CD8-positive, alpha-beta memory T cell (primary cell): ENCODE data around the gene S100A1. TPM values are rescaled to one million over a fixed set of nuclear protein-coding genes. Genes with fewer than 3 reads are reported as not detected.
"Not testable (repeated sequence)": the region's sequence is repeated elsewhere in the genome, so short reads cannot be mapped to it uniquely, and the experiment has no call there.

Experiments used
- CTCF ChIA-PET: fragments of 350-600 bp; sonication (Branson Sonifier 250); formaldehyde crosslinking; loops from one replicate; lab custom pipeline; 2021; ENCODE audit warnings: antibody characterized with exemption; lab: Charles Lee
- POLR2A ChIA-PET: fragments of 350-600 bp; sonication (Branson Sonifier 250); formaldehyde crosslinking; loops from one replicate; lab custom pipeline; 2021; ENCODE audit warnings: antibody characterized with exemption; lab: Charles Lee
- DNase-seq, 5 donors: peaks; one replicate each; pipeline versions ENCODE4 v3.0.0 to v3.0.0-alpha.2; 2020 to 2022; ENCODE audit warnings: mixed read lengths in 1 of 5
- H3K27ac ChIP-seq: one replicate; pipeline ENCODE4 v1.7.0; 2013; ENCODE audit warnings: low read depth, mild to moderate bottlenecking, low read length, moderate library complexity
- H3K27me3 ChIP-seq: 2 replicates; pipeline ENCODE4 v1.7.0; 2013; ENCODE audit warnings: low read length, mild to moderate bottlenecking; ENCODE audit not compliant: insufficient read depth, poor library complexity, severe bottlenecking
- H3K36me3 ChIP-seq: 2 replicates; pipeline ENCODE4 v1.7.0; 2013; ENCODE audit warnings: mild to moderate bottlenecking, low read length, moderate library complexity; ENCODE audit not compliant: insufficient read depth
- H3K4me1 ChIP-seq: 2 replicates; pipeline ENCODE4 v1.7.0; 2013; ENCODE audit warnings: mild to moderate bottlenecking, low read length, moderate library complexity; ENCODE audit not compliant: insufficient read depth
- H3K4me3 ChIP-seq: 2 replicates; pipeline ENCODE4 v1.7.0; 2013; ENCODE audit warnings: mild to moderate bottlenecking, low read length
- H3K9me3 ChIP-seq: 2 replicates; pipeline ENCODE4 v1.7.0; 2013; ENCODE audit warnings: mild to moderate bottlenecking, low read length
- H3K27ac Mint-ChIP-seq, 8 donors: one replicate each; pipeline ENCODE4 v1.8.0; 2020 to 2021; ENCODE audit warnings: mixed read lengths in 8 of 8, mild to moderate bottlenecking in 6 of 8, inconsistent platforms in 3 of 8, moderate library complexity in 3 of 8
- H3K27me3 Mint-ChIP-seq, 2 donors: one replicate each; pipeline ENCODE4 v1.8.0; 2020 to 2021; ENCODE audit warnings: mixed read lengths in 2 of 2, mild to moderate bottlenecking in 1 of 2, moderate library complexity in 1 of 2
- H3K36me3 Mint-ChIP-seq, 3 donors: one replicate each; pipeline ENCODE4 v1.8.0; 2020 to 2021; ENCODE audit warnings: mixed read lengths in 3 of 3, inconsistent platforms in 1 of 3, mild to moderate bottlenecking in 1 of 3
- H3K4me1 Mint-ChIP-seq, 3 donors: one replicate each; pipeline ENCODE4 v1.8.0; 2020 to 2021; ENCODE audit warnings: mixed read lengths in 3 of 3, inconsistent platforms in 1 of 3, mild to moderate bottlenecking in 1 of 3
- H3K4me3 Mint-ChIP-seq, 7 donors: one replicate each; pipeline ENCODE4 v1.8.0; 2020 to 2021; ENCODE audit warnings: mixed read lengths in 7 of 7, mild to moderate bottlenecking in 6 of 7, moderate library complexity in 4 of 7, inconsistent platforms in 2 of 7
- H3K9me3 Mint-ChIP-seq, 5 donors: one replicate each; pipeline ENCODE4 v1.8.0; 2020 to 2022; ENCODE audit warnings: mixed read lengths in 5 of 5, mild to moderate bottlenecking in 3 of 5, moderate library complexity in 2 of 5, inconsistent platforms in 1 of 5
- polyA plus RNA-seq: library from polyadenylated mRNA; unstranded; fragments of 300-500 nt; fragmentation: Illumina TruSeq; gene quantifications from one replicate; pipeline ENCODE4 v1.2.3, GENCODE V29; 2021
- total RNA-seq, 2 experiments: library from RNA; stranded (reverse); gene quantifications; one replicate each; pipeline ENCODE4 v1.2.3, GENCODE V29; 2021

Gene S100A1
- total and polyA plus RNA-seq, 3 experiments from 2014 or later = 0.07 TPM; not detected in 2

DNA sequence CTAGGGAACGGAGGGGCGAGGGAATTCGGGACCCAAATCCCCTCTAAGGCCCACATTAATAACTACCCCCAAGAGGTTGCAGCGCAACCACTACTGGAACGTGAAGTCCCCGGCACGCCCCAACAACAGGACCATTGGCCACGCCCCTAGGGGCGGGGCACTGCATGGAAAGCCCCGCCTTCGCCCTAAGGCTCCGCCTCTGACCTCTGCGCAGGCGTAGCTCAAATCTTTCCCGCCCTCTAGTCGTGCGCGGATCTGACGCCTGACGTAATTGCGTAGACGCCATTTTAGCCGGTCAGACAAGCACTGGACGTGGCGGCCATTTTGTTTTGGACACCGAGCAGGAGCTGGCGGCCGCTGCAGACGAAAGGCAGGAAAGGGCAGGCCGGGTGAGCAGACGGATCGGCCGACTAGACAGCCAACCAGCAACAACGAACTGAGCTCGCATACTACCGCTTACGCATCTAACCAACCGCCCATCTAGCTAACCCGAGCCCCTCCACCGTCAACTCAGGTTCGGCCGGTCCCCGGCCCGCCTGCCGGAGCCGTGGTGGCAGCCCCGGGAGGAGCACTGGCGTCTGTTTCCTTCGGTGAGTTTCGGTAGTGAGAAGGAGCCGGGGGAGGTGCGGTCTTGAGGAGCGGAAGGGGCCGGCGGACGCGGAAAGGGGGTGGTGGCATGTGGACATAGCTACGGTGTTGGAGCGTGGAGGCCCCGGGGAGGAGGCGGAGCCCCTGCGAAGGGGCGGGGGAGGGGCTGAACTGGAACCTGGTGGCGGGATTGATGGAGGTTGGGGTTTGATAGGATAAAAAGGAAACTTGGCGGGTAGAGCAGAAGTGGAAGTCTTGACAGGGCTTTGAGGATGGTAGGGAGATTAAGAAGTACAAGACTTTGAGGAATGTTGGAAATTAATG is 5.8 kb downstream of the S100A1 start, which contains the start of gene CHTOP:
Gene CHTOP (plus strand): TSS at position 313 of the 912 bp plus-strand sequence. CDS start 2,523 bp downstream, outside the sequence.
- Histone ChIP-seq H3K36me3 (peaks cover 28% of the 10 kb centered on the region), H3K9me3 (no peaks in the 10 kb centered on the region), H3K4me3 (peak within 1 kb of the TSS; percentile 99), H3K27ac (peak within 1 kb of the TSS; percentile 100), H3K4me1 (peaks cover 31% of the 10 kb centered on the region), H3K27me3 (no peaks in the 10 kb centered on the region)
- ChIA-PET CTCF (interaction anchor here (0.8 to 1.6 kb wide), 8 partner anchors 9 to 1175 kb away, joined by 3 to 5 read pairs (median 3); partner anchors contain the start of gene RAB13), POLR2A (interaction anchor here (0.5 to 2.2 kb wide), 20 partner anchors 9 to 586 kb away, joined by 3 to 24 read pairs (median 6); partner anchors contain the start of genes CREB3L4, ILF2, INTS3 and NPR1)
- Mint-ChIP-seq H3K27ac (peak within 1 kb of the TSS; percentile 97 to 100 (median 100)), H3K4me1 (peaks cover 29 to 48% (median 44%) of the 10 kb centered on the region in 3 donors), H3K36me3 (peaks cover 6 to 42% (median 6%) of the 10 kb centered on the region in 3 donors), H3K27me3 (peaks cover 0 to 2% of the 10 kb centered on the region in 2 donors), H3K9me3 (no peaks in the 10 kb centered on the region), H3K4me3 (peak within 1 kb of the TSS; percentile 97 to 100 (median 99))
- peak; percentile 89 to 98 (median 96) for DNase-seq

- Histone ChIP-seq H3K27ac (no peak overlapping the region), H3K9me3 (no peaks in the 10 kb centered on the region), H3K4me3 (no peak overlapping the region), H3K36me3 (peaks cover 35% of the 10 kb centered on the region), H3K27me3 (no peaks in the 10 kb centered on the region), H3K4me1 (peaks cover 37% of the 10 kb centered on the region)
- H3K4me1 Mint-ChIP-seq = peaks cover 29 to 54% (median 46%) of the 10 kb centered on the region in 3 donors
- peak overlapping the region; percentile 97 to 100 (median 99) for H3K4me3 Mint-ChIP-seq
- peaks cover 0 to 2% of the 10 kb centered on the region in 2 donors for H3K27me3 Mint-ChIP-seq
- H3K9me3 Mint-ChIP-seq = no peaks in the 10 kb centered on the region
- peak overlapping the region; percentile 63 to 100 (median 89) for H3K27ac Mint-ChIP-seq
- POLR2A ChIA-PET = no interaction called here
- CTCF ChIA-PET = interaction anchor here (1.1 kb wide), 1 partner anchor 124 kb away, joined by 3 read pairs; no protein-coding TSS in a partner anchor
- H3K36me3 Mint-ChIP-seq = peaks cover 6 to 56% (median 6%) of the 10 kb centered on the region in 3 donors
- no peak for DNase-seq
Measured at GRCh38 chr1:153635872-153636271, 7.6 kb downstream of the S100A1 start.

DNA sequence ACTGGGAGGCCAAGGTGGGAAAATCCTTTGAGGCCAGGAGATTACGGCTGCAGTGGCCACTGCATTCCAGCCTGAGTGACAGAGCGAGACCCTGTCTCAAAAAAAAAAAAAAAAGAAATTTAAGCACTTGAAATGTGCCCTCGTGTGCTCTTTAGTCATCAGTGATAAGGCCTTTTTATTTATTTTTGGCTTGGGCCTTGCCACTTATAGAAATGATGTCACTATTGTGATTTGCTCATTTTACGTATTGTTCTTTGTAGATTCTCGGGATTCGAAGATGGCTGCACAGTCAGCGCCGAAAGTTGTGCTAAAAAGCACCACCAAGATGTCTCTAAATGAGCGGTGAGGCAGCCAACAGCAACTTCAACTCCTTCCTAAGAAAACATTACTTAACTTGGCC is 8.1 kb downstream of the S100A1 start:
- no peak overlapping the region for H3K4me3 ChIP-seq
- Mint-ChIP-seq H3K27ac (peak overlapping the region in 6 of 8 donors; percentile 11 to 100 (median 78)), H3K27me3 (peaks cover 0 to 2% of the 10 kb centered on the region in 2 donors), H3K9me3 (no peaks in the 10 kb centered on the region), H3K36me3 (peaks cover 9 to 61% (median 10%) of the 10 kb centered on the region in 3 donors), H3K4me1 (peaks cover 33 to 58% (median 51%) of the 10 kb centered on the region in 3 donors), H3K4me3 (peak overlapping the region; percentile 11 to 100 (median 99))
- H3K9me3 ChIP-seq = no peaks in the 10 kb centered on the region
- POLR2A ChIA-PET = no interaction called here
- peaks cover 37% of the 10 kb centered on the region for H3K4me1 ChIP-seq
- CTCF ChIA-PET = no interaction called here
- no peak overlapping the region for H3K27ac ChIP-seq
- H3K36me3 ChIP-seq = peaks cover 40% of the 10 kb centered on the region
- H3K27me3 ChIP-seq = no peaks in the 10 kb centered on the region
- DNase-seq = no peak

GRCh38 chr1:153638261-153638660 is 10.0 kb downstream of the S100A1 start:
- peaks cover 58% of the 10 kb centered on the region for H3K36me3 ChIP-seq
- Mint-ChIP-seq H3K4me3 (peak overlapping the region in 1 of 7 donors; percentile 49), H3K9me3 (no peaks in the 10 kb centered on the region), H3K27me3 (peaks cover 0 to 2% of the 10 kb centered on the region in 2 donors), H3K27ac (peak overlapping the region in 2 of 8 donors; percentile 54 to 74), H3K36me3 (peaks cover 11 to 80% (median 19%) of the 10 kb centered on the region in 3 donors), H3K4me1 (peaks cover 40 to 72% (median 59%) of the 10 kb centered on the region in 3 donors)
- no peaks in the 10 kb centered on the region for H3K27me3 ChIP-seq
- no peak for DNase-seq
- peaks cover 45% of the 10 kb centered on the region for H3K4me1 ChIP-seq
- no peaks in the 10 kb centered on the region for H3K9me3 ChIP-seq
- no peak overlapping the region for H3K27ac ChIP-seq
- CTCF ChIA-PET = no interaction called here
- POLR2A ChIA-PET = interaction anchor here (0.7 kb wide), 1 partner anchor 89 kb away, joined by 3 read pairs; no protein-coding TSS in a partner anchor
- H3K4me3 ChIP-seq = no peak overlapping the region

DNA sequence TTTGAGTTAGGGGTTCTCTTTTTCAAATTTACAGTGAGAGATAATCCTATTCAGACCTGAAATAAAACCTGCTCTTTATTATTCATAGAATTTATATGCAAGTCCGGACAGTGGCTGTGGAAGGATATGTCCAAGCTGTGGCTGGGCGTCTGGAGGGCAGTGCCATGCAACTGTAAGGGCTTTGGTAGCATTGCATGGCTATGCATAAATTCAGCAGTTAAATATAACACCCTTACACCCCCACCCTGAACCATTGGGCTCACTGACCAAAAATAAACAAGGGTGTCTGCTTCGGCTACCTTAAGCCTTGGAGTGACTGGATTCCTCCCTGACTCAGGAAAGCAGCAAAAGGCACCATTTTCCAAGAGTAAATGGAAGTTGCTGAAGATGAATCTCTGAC is 11.0 kb downstream of the S100A1 start:
- no peak overlapping the region for H3K27ac ChIP-seq
- peaks cover 11 to 86% (median 27%) of the 10 kb centered on the region in 3 donors for H3K36me3 Mint-ChIP-seq
- no peak for DNase-seq
- H3K27me3 Mint-ChIP-seq = no peaks in the 10 kb centered on the region
- H3K36me3 ChIP-seq = peaks cover 66% of the 10 kb centered on the region
- no peaks in the 10 kb centered on the region for H3K27me3 ChIP-seq
- H3K4me1 ChIP-seq = peaks cover 48% of the 10 kb centered on the region
- CTCF ChIA-PET = no interaction called here
- peaks cover 40 to 74% (median 63%) of the 10 kb centered on the region in 3 donors for H3K4me1 Mint-ChIP-seq
- H3K4me3 Mint-ChIP-seq = peak overlapping the region in 1 of 7 donors; percentile 51
- H3K9me3 ChIP-seq = no peaks in the 10 kb centered on the region
- POLR2A ChIA-PET = no interaction called here
- peak overlapping the region in 1 of 8 donors; percentile 93 for H3K27ac Mint-ChIP-seq
- H3K4me3 ChIP-seq = no peak overlapping the region
- no peaks in the 10 kb centered on the region for H3K9me3 Mint-ChIP-seq

DNA sequence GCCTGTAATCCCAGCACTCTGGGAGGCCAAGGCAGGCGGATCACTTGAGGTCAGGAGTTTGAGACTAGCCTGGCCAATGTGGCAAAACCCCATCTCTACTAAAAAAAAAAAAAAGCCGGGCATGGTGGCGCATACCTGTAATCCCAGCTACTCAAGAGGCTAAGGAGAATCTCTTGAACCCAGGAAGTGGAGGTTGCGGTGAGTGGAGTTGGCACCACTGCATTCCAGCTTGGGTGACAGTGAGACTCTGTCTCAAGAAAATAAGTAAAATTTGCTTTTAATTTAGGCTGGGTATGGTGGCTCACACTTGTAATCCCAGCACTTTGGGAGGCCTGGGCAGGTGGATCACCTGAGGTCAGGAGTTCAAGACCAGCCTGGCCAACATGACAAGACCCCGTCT is 12.0 kb downstream of the S100A1 start:
- H3K4me1 ChIP-seq = peaks cover 47% of the 10 kb centered on the region
- Mint-ChIP-seq H3K36me3 (peaks cover 11 to 91% (median 27%) of the 10 kb centered on the region in 3 donors), H3K4me1 (peaks cover 39 to 77% (median 68%) of the 10 kb centered on the region in 3 donors), H3K27ac (peak overlapping the region in 4 of 8 donors; percentile 3 to 48 (median 31))
- not testable (repeated sequence) for DNase-seq, H3K4me3 ChIP-seq, H3K4me3 Mint-ChIP-seq, H3K27me3 Mint-ChIP-seq, H3K9me3 ChIP-seq, H3K27me3 ChIP-seq, H3K27ac ChIP-seq, H3K9me3 Mint-ChIP-seq
- ChIA-PET CTCF (interaction anchor here (0.6 to 1.2 kb wide), 2 partner anchors 130 to 132 kb away, joined by 3 read pairs; no protein-coding TSS in a partner anchor), POLR2A (interaction anchor here (1.3 kb wide), 1 partner anchor 9 kb away, joined by 4 read pairs; no protein-coding TSS in a partner anchor)
- H3K36me3 ChIP-seq = peaks cover 76% of the 10 kb centered on the region

DNA sequence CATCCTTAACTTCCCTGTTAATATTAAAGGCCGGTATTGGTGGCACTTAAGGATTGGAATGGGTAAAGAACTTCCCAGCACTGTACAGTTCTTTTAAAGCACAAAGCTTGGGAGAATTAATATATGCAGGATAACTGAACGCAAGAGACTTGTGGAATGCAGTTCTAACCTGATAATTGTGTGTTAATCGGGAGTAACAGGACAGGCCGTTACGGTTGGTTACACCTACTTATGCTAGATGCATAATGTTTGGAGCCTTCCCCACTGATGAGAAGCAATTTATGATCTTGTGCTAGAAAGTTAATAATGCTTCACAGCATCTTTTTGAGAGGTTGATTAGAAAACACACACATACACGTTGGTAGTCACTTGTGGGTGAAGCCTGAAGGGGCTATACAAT is 12.6 kb downstream of the S100A1 start:
- H3K4me3 Mint-ChIP-seq = no peak overlapping the region
- H3K9me3 Mint-ChIP-seq = no peaks in the 10 kb centered on the region
- Histone ChIP-seq H3K9me3 (no peaks in the 10 kb centered on the region), H3K27ac (no peak overlapping the region), H3K36me3 (peaks cover 80% of the 10 kb centered on the region), H3K4me3 (no peak overlapping the region), H3K4me1 (peaks cover 41% of the 10 kb centered on the region), H3K27me3 (no peaks in the 10 kb centered on the region)
- peak overlapping the region in 5 of 8 donors; percentile 3 to 76 (median 33) for H3K27ac Mint-ChIP-seq
- no peaks in the 10 kb centered on the region for H3K27me3 Mint-ChIP-seq
- peaks cover 43 to 77% (median 70%) of the 10 kb centered on the region in 3 donors for H3K4me1 Mint-ChIP-seq
- H3K36me3 Mint-ChIP-seq = peaks cover 14 to 94% (median 33%) of the 10 kb centered on the region in 3 donors
- POLR2A ChIA-PET = interaction anchor here (0.5 to 1.3 kb wide), 3 partner anchors 8 to 431 kb away, joined by 4 to 6 read pairs (median 4); no protein-coding TSS in a partner anchor
- no peak for DNase-seq
- CTCF ChIA-PET = interaction anchor here (1.2 kb wide), 1 partner anchor 133 kb away, joined by 3 read pairs; no protein-coding TSS in a partner anchor
